ENCODE measurements around the gene PDCD6IP. TPM values are rescaled to one million over a fixed set of nuclear protein-coding genes. Genes with fewer than 3 reads are reported as not detected.
A peak's percentile ranks its signal among the peaks of the same experiment; 100 is the strongest.

Gene PDCD6IP
- polyA plus RNA-seq, 3 donors = 88.8 to 100 (median 90.2) TPM

- no peaks in the 10 kb centered on the region for H3K36me3 ChIP-seq (replicated peaks in 1 of 2; ENCODE audit: control insufficient read depth in 1 of 2, insufficient read depth in 2 of 2, low read length in 2 of 2)
- no peak for TF ChIP-seq CTCF (IDR thresholded peaks at IDR 0.05)
- no peak overlapping the region for H2AFZ ChIP-seq (ENCODE audit: insufficient read depth, low read depth, low read length, poor library complexity, severe bottlenecking)
- H3K4me1 Mint-ChIP-seq = peaks cover 48% of the 10 kb centered on the region
- peaks cover 0 to 3% of the 10 kb centered on the region in 2 donors for H3K36me3 Mint-ChIP-seq
- peaks cover 18% of the 10 kb centered on the region for H4K20me1 ChIP-seq (ENCODE audit: insufficient read depth, low read length)
- H3K4me3 ChIP-seq (replicated peaks in 1 of 3; ENCODE audit: low read depth in 2 of 3, low read length in 3 of 3) = no peak overlapping the region
- H3K4me2 ChIP-seq (replicated peaks; ENCODE audit: extremely low read depth, low read length, poor library complexity, severe bottlenecking) = no peak overlapping the region
- H3K27me3 Mint-ChIP-seq (ENCODE audit: low read depth in 3 of 3) = no peaks in the 10 kb centered on the region
- H3K9me3 ChIP-seq (replicated peaks in 1 of 2; ENCODE audit: control insufficient read depth in 1 of 2, insufficient read depth in 1 of 2, low read length in 2 of 2) = no peaks in the 10 kb centered on the region
- peak; percentile 17 to 70 (median 58) for DNase-seq
- peaks cover 32 to 43% of the 10 kb centered on the region in 2 donors for H3K4me1 ChIP-seq (ENCODE audit: control insufficient read depth in 1 of 2, insufficient read depth in 2 of 2, low read length in 2 of 2)
- no peaks in the 10 kb centered on the region for H3K27me3 ChIP-seq (ENCODE audit: control insufficient read depth in 2 of 2, insufficient read depth in 2 of 2, low read length in 2 of 2)
- no peak overlapping the region for H3K27ac ChIP-seq (ENCODE audit: low read depth in 1 of 2, low read length in 2 of 2)
- no peaks in the 10 kb centered on the region for H3K9me3 Mint-ChIP-seq
- no peak overlapping the region for H3K4me3 Mint-ChIP-seq
- WGBS (ENCODE audit: insufficient coverage) = 97% methylated on average over 2 of the region's 3 CpGs
- peaks cover 35% of the 10 kb centered on the region for H3K79me2 ChIP-seq (ENCODE audit: insufficient read depth, low read length)
- intact Hi-C loops (cut with micrococcal nuclease) = loop anchor here in 1 of 2 donors (10.0 kb wide), 1 partner anchor 131 kb away; no protein-coding TSS in a partner anchor
- no peak overlapping the region for H3K9ac ChIP-seq (ENCODE audit: insufficient read depth, low read length, poor library complexity, severe bottlenecking)
- H3K27ac Mint-ChIP-seq = peak overlapping the region in 3 of 7 donors; percentile 17 to 69 (median 30)
These were observed 2.4 kb upstream of the PDCD6IP start for GRCh38 chr3:33795856-33796536.

GRCh38 chr3:33798113-33798417, 365 bp upstream of the PDCD6IP start:
- H3K36me3 ChIP-seq (replicated peaks in 1 of 2; ENCODE audit: control insufficient read depth in 1 of 2, insufficient read depth in 2 of 2, low read length in 2 of 2) = peaks cover 4 to 5% of the 10 kb centered on the region in 2 donors
- peak overlapping the region; percentile 95 for H3K9ac ChIP-seq (ENCODE audit: insufficient read depth, low read length, poor library complexity, severe bottlenecking)
- intact Hi-C loops (cut with micrococcal nuclease) = loop anchor here in 1 of 2 donors (10.0 kb wide), 1 partner anchor 133 kb away; no protein-coding TSS in a partner anchor
- H4K20me1 ChIP-seq (ENCODE audit: insufficient read depth, low read length) = peaks cover 39% of the 10 kb centered on the region
- WGBS (ENCODE audit: insufficient coverage) = 0% methylated on average over 9 of the region's 9 CpGs
- peaks cover 26 to 30% of the 10 kb centered on the region in 2 donors for H3K4me1 ChIP-seq (ENCODE audit: control insufficient read depth in 1 of 2, insufficient read depth in 2 of 2, low read length in 2 of 2)
- no peak for DNase-seq
- no peaks in the 10 kb centered on the region for H3K9me3 ChIP-seq (replicated peaks in 1 of 2; ENCODE audit: control insufficient read depth in 1 of 2, insufficient read depth in 1 of 2, low read length in 2 of 2)
- Mint-ChIP-seq H3K27me3 (ENCODE audit: low read depth in 3 of 3) (no peaks in the 10 kb centered on the region), H3K36me3 (peaks cover 3 to 9% of the 10 kb centered on the region in 2 donors), H3K27ac (peak overlapping the region; percentile 96 to 99 (median 98)), H3K9me3 (no peaks in the 10 kb centered on the region), H3K4me1 (peaks cover 49% of the 10 kb centered on the region), H3K4me3 (peak overlapping the region; percentile 92 to 99)
- no peaks in the 10 kb centered on the region for H3K27me3 ChIP-seq (ENCODE audit: control insufficient read depth in 2 of 2, insufficient read depth in 2 of 2, low read length in 2 of 2)
- H3K4me2 ChIP-seq (replicated peaks; ENCODE audit: extremely low read depth, low read length, poor library complexity, severe bottlenecking) = peak overlapping the region; percentile 88
- H3K4me3 ChIP-seq (replicated peaks in 1 of 3; ENCODE audit: low read depth in 2 of 3, low read length in 3 of 3) = peak overlapping the region; percentile 73 to 81 (median 79)
- peak overlapping the region; percentile 95 to 96 for H3K27ac ChIP-seq (ENCODE audit: low read depth in 1 of 2, low read length in 2 of 2)
- no peak for TF ChIP-seq CTCF (IDR thresholded peaks at IDR 0.05)
- H3K79me2 ChIP-seq (ENCODE audit: insufficient read depth, low read length) = peaks cover 56% of the 10 kb centered on the region
- H2AFZ ChIP-seq (ENCODE audit: insufficient read depth, low read depth, low read length, poor library complexity, severe bottlenecking) = peak overlapping the region; percentile 97

All from CD14-positive monocyte (primary cell).